Chondrocyte (in vitro differentiated cells): ENCODE measurements around the gene DMD. TPM values are rescaled to one million over a fixed set of nuclear protein-coding genes. Genes with fewer than 3 reads are reported as not detected.

Experiments used
- DNase-seq: peaks from one replicate; pipeline ENCODE4 v3.0.0; 2021; ENCODE audit warnings: mixed read lengths, low spot score
- H3K27ac Mint-ChIP-seq: one replicate; pipeline ENCODE4 v1.8.0; 2021; ENCODE audit warnings: mild to moderate bottlenecking, moderate library complexity, mixed read lengths; ENCODE audit not compliant: unreplicated experiment
- H3K27me3 Mint-ChIP-seq: 2 replicates; pipeline ENCODE4 v1.8.0; 2021; ENCODE audit warnings: low read depth, mixed read lengths
- H3K36me3 Mint-ChIP-seq: 2 replicates; pipeline ENCODE4 v1.8.0; 2021; ENCODE audit warnings: low read depth, mixed read lengths
- H3K4me1 Mint-ChIP-seq: 2 replicates; pipeline ENCODE4 v1.8.0; 2021; ENCODE audit warnings: low read depth, mild to moderate bottlenecking, mixed read lengths
- H3K4me3 Mint-ChIP-seq: one replicate; pipeline ENCODE4 v1.8.0; 2021; ENCODE audit warnings: mild to moderate bottlenecking, moderate library complexity, mixed read lengths; ENCODE audit not compliant: unreplicated experiment
- H3K9me3 Mint-ChIP-seq: 2 replicates; pipeline ENCODE4 v1.8.0; 2021; ENCODE audit warnings: low read depth, mixed read lengths
- total RNA-seq: library from RNA; stranded (reverse); gene quantifications from 3 replicates; pipeline ENCODE4 v1.2.1, GENCODE V29; 2021
- TF ChIP-seq, protein P1 (sequence below): fragments of 200-600 bp; sonication (generic); IDR thresholded peaks from 2 replicates; pipeline ENCODE4 v1.5.0; 2021; ENCODE audit warnings: antibody characterized with exemption, mild to moderate bottlenecking, moderate library complexity

Gene DMD
- total RNA-seq, 1 donor from 2014 or later = 201 TPM

DNA sequence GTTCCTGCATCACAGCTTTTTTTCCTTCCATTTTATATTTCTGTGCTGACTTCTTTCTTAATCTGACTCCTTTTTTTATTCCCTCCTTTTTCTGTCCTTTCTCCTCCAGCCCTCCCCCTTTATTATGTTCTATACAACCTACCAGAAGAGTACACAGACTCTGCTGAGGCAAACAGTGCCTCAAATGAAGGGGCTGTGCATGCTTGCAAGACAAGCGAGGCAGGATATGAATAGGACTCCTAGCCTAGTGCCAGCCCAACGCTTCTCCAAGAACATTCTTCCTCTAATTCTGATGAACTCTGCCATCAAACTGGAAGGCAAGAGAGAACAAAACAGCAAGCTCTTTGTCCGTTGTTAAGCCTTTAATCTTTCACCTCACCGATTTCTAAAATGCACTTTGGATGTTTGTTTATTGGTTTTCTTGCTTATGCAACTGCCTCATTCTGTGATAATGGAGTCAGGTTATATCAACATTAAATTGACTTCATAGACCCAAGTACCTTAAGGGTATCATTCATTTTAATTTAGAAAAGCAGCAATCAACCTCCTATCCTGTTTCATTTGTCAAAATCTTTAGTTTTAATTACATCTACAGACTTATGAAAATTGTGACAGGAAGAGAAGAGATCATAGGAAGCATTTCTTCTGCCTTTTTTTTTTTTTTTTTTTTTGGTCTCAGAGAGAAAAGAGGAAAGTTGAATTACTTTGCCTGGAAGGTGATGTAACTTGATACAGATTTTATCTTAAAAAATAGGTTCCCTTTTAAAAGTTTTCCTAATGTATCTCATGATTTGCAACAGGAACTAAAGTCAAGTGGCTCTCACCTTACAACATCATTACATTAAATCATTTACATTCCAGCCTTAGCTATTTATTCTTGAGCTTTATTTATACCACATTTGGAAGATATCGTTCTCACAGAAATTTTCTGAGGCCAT is 1854.8 kb downstream of the DMD start:
- no peak for DNase-seq
- TF ChIP-seq, protein P1, sequence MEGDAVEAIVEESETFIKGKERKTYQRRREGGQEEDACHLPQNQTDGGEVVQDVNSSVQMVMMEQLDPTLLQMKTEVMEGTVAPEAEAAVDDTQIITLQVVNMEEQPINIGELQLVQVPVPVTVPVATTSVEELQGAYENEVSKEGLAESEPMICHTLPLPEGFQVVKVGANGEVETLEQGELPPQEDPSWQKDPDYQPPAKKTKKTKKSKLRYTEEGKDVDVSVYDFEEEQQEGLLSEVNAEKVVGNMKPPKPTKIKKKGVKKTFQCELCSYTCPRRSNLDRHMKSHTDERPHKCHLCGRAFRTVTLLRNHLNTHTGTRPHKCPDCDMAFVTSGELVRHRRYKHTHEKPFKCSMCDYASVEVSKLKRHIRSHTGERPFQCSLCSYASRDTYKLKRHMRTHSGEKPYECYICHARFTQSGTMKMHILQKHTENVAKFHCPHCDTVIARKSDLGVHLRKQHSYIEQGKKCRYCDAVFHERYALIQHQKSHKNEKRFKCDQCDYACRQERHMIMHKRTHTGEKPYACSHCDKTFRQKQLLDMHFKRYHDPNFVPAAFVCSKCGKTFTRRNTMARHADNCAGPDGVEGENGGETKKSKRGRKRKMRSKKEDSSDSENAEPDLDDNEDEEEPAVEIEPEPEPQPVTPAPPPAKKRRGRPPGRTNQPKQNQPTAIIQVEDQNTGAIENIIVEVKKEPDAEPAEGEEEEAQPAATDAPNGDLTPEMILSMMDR = no peak
- H3K9me3 Mint-ChIP-seq = peaks cover 8% of the 10 kb centered on the region
- H3K27ac Mint-ChIP-seq = no peak overlapping the region
- peaks cover 56% of the 10 kb centered on the region for H3K4me1 Mint-ChIP-seq
- no peaks in the 10 kb centered on the region for H3K27me3 Mint-ChIP-seq
- no peak overlapping the region for H3K4me3 Mint-ChIP-seq
- H3K36me3 Mint-ChIP-seq = no peaks in the 10 kb centered on the region

DNA sequence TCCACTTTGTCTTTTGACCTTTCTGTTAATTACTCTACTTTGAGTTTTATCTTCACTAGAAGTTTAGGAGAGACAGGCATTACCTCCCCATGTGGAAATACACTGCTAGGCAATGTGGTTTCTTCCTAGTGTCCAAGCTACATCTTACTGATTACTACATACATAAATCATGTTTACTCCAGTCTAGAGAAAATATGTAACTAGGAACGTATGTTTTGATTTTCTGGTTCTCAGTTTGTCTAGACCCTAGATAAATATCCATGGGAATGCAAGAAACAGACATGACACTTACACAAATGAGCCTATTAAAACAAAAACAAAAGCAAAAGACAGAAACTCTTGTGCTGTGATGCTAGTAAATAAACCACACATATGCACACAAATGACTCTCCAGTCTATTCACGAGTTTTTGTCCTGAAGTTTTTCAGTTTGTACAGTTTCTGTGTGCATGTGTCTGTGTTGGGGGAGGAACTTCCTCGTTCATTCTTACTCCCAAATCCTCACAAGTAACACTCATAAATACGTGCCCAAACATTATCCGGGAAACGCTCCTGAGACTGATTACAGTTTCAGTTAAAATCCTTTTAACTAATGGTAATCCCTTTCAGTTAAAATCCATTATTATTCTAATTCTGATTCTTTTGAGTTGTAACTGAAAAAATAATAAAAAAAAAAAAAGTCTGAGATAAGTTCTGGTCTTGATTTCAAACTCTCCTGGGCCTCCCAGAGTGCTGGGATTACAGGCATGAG is 1856.0 kb downstream of the DMD start:
- TF ChIP-seq, protein P1 = no peak

DNA sequence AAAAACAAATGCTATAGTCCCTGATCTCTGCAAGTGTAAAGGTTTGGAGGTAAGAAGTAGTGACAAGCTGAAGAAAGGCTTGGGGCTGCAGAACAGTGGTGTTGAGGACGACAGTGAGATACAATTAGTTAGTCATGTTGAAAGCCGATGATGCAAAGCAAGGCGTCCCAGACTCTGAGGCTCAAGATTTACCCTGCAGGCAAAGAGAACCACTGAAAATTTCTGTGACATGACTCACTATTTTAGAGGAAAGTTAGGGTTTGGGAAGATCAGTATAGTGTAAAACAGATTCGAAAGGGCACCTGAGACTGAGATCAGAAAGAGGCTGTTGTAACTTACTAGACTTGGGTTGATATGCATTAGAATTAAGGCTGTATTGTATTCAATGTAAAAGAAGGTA is 1858.3 kb downstream of the DMD start:
- TF ChIP-seq, protein P1 = no peak
- peak overlapping the region; percentile 66 for H3K27ac Mint-ChIP-seq
- H3K4me3 Mint-ChIP-seq = no peak overlapping the region
- peaks cover 39% of the 10 kb centered on the region for H3K4me1 Mint-ChIP-seq
- no peaks in the 10 kb centered on the region for H3K36me3 Mint-ChIP-seq
- H3K9me3 Mint-ChIP-seq = peaks cover 13% of the 10 kb centered on the region
- DNase-seq = no peak
- H3K27me3 Mint-ChIP-seq = no peaks in the 10 kb centered on the region

More for the DNA sequence above, 1856.0 kb downstream of the DMD start:
- H3K27me3 Mint-ChIP-seq = no peaks in the 10 kb centered on the region
- H3K4me1 Mint-ChIP-seq = peaks cover 54% of the 10 kb centered on the region
- peaks cover 8% of the 10 kb centered on the region for H3K9me3 Mint-ChIP-seq
- no peak for DNase-seq
- H3K27ac Mint-ChIP-seq = no peak overlapping the region
- H3K36me3 Mint-ChIP-seq = no peaks in the 10 kb centered on the region
- no peak overlapping the region for H3K4me3 Mint-ChIP-seq

DNA sequence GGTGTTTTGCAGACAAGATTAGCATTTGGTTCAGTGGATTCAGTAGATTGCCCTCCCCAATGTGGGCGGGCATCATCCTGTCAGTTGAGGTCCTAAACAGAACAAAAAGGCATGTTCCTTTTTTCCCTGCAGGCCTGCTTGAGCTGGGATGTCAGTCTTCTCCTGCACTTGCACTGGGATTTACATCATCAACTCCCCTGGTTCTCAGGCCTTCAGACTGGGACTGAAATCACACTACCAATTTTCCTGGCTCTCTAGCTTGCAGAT is 1860.6 kb downstream of the DMD start:
- Mint-ChIP-seq H3K27me3 (no peaks in the 10 kb centered on the region), H3K36me3 (no peaks in the 10 kb centered on the region), H3K4me1 (peaks cover 20% of the 10 kb centered on the region), H3K9me3 (peaks cover 9% of the 10 kb centered on the region), H3K27ac (no peak overlapping the region), H3K4me3 (no peak overlapping the region)
- DNase-seq = no peak
- TF ChIP-seq, protein P1 = no peak

DNA sequence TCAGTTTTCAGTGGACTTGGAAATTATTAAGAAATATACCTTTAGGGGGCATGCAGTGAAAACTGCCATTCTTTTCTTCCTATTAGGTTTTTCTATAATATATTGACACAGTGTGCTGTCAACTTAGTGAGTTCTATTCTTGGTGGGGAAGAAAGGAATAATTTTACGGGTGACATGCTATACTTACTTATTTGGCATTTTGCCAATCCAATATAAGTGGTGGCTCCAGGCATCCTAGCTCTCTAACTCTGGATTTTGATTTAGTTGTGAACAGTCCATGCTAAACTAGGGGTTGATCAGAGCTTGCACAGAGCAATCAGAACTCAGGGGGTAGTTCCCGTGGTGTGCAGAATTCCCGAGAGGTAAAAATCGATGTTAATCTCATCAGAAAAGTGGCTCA is 1861.8 kb downstream of the DMD start:
- H3K27me3 Mint-ChIP-seq = no peaks in the 10 kb centered on the region
- TF ChIP-seq, protein P1 = no peak
- no peaks in the 10 kb centered on the region for H3K36me3 Mint-ChIP-seq
- peaks cover 15% of the 10 kb centered on the region for H3K4me1 Mint-ChIP-seq
- no peak overlapping the region for H3K27ac Mint-ChIP-seq
- DNase-seq = no peak
- H3K9me3 Mint-ChIP-seq = peaks cover 8% of the 10 kb centered on the region
- H3K4me3 Mint-ChIP-seq = no peak overlapping the region
